ENCODE measurements around the gene SPTBN4.

Gene SPTBN4

GRCh38 chr19:40534148-40534547 lies 67.3 kb downstream of the SPTBN4 start:
- Histone ChIP-seq H3K9ac (ENCODE audit: low read depth, low read length, poor library complexity, severe bottlenecking) (no peak overlapping the region), H3K27me3 (ENCODE audit: insufficient read depth, low read length, poor library complexity, severe bottlenecking) (no peaks in the 10 kb centered on the region), H2AFZ (ENCODE audit: low read length) (no peak overlapping the region), H3K36me3 (ENCODE audit: insufficient read depth, low read length) (no peaks in the 10 kb centered on the region), H3K9me3 (ENCODE audit: insufficient read depth, low read depth, low read length) (no peaks in the 10 kb centered on the region), H3K79me2 (ENCODE audit: insufficient read depth, low read length) (no peaks in the 10 kb centered on the region), H4K20me1 (ENCODE audit: insufficient read depth, low read length, poor library complexity, severe bottlenecking) (no peaks in the 10 kb centered on the region), H3K4me1 (ENCODE audit: insufficient read depth, low read length, poor library complexity, severe bottlenecking) (peaks cover 15% of the 10 kb centered on the region), H3F3A (ENCODE audit: low read depth) (no peaks in the 10 kb centered on the region), H3K4me3 (ENCODE audit: low read length, poor library complexity, severe bottlenecking) (no peak overlapping the region), H3K9me2 (replicated peaks; ENCODE audit: low read depth, low read length) (no peaks in the 10 kb centered on the region), H3K4me2 (ENCODE audit: low read depth, low read length, poor library complexity, severe bottlenecking) (no peak overlapping the region)
- TF ChIP-seq CTCF (conservative IDR thresholded peaks at IDR 0.05; ENCODE audit: low read length), result no peak
- no peak for TF ChIP-seq EZH2phosphoT487 (IDR thresholded peaks at IDR 0.05; ENCODE audit: borderline replicate concordance)

GRCh38 chr19:40539070-40539469 lies 72.3 kb downstream of the SPTBN4 start:
- H3K27me3 ChIP-seq (ENCODE audit: insufficient read depth, low read length, poor library complexity, severe bottlenecking), result no peaks in the 10 kb centered on the region
- TF ChIP-seq EZH2phosphoT487 (IDR thresholded peaks at IDR 0.05; ENCODE audit: borderline replicate concordance) (no peak), CTCF (conservative IDR thresholded peaks at IDR 0.05; ENCODE audit: low read length) (no peak)

GRCh38 chr19:40542202-40542859 lies 75.5 kb downstream of the SPTBN4 start:
- TF ChIP-seq EZH2phosphoT487 (IDR thresholded peaks at IDR 0.05; ENCODE audit: borderline replicate concordance) (no peak), CTCF (conservative IDR thresholded peaks at IDR 0.05; ENCODE audit: low read length) (no peak)
- Histone ChIP-seq H3K36me3 (ENCODE audit: insufficient read depth, low read length) (no peaks in the 10 kb centered on the region), H3K4me1 (ENCODE audit: insufficient read depth, low read length, poor library complexity, severe bottlenecking) (no peaks in the 10 kb centered on the region), H3K9me2 (replicated peaks; ENCODE audit: low read depth, low read length) (no peaks in the 10 kb centered on the region), H3K9me3 (ENCODE audit: insufficient read depth, low read depth, low read length) (no peaks in the 10 kb centered on the region; the same call in 1 of the 2 replicates), H3K27me3 (ENCODE audit: insufficient read depth, low read length, poor library complexity, severe bottlenecking) (no peaks in the 10 kb centered on the region), H4K20me1 (ENCODE audit: insufficient read depth, low read length, poor library complexity, severe bottlenecking) (no peaks in the 10 kb centered on the region), H3K79me2 (ENCODE audit: insufficient read depth, low read length) (no peaks in the 10 kb centered on the region), H3K4me2 (ENCODE audit: low read depth, low read length, poor library complexity, severe bottlenecking) (no peak overlapping the region), H3F3A (ENCODE audit: low read depth) (no peaks in the 10 kb centered on the region), H3K4me3 (ENCODE audit: low read length, poor library complexity, severe bottlenecking) (no peak overlapping the region), H3K9ac (ENCODE audit: low read depth, low read length, poor library complexity, severe bottlenecking) (no peak overlapping the region), H2AFZ (ENCODE audit: low read length) (no peak overlapping the region)

More at GRCh38 chr19:40539070-40539469, 72.3 kb downstream of the SPTBN4 start:
- no peaks in the 10 kb centered on the region for H3K79me2 ChIP-seq (ENCODE audit: insufficient read depth, low read length)
- H3K9ac ChIP-seq (ENCODE audit: low read depth, low read length, poor library complexity, severe bottlenecking), result no peak overlapping the region
- H3K4me3 ChIP-seq (ENCODE audit: low read length, poor library complexity, severe bottlenecking), result no peak overlapping the region
- no peaks in the 10 kb centered on the region for H3K36me3 ChIP-seq (ENCODE audit: insufficient read depth, low read length)
- H3K9me2 ChIP-seq (replicated peaks; ENCODE audit: low read depth, low read length), result no peaks in the 10 kb centered on the region
- no peaks in the 10 kb centered on the region for H3K4me1 ChIP-seq (ENCODE audit: insufficient read depth, low read length, poor library complexity, severe bottlenecking)
- no peaks in the 10 kb centered on the region for H3K9me3 ChIP-seq (ENCODE audit: insufficient read depth, low read depth, low read length)
- H3K4me2 ChIP-seq (ENCODE audit: low read depth, low read length, poor library complexity, severe bottlenecking), result no peak overlapping the region
- no peaks in the 10 kb centered on the region for H3F3A ChIP-seq (ENCODE audit: low read depth)
- no peaks in the 10 kb centered on the region for H4K20me1 ChIP-seq (ENCODE audit: insufficient read depth, low read length, poor library complexity, severe bottlenecking)
- no peak overlapping the region for H2AFZ ChIP-seq (ENCODE audit: low read length)

Measured in Loucy (cell line).